ENCODE results near the gene CEP68.

- no peak for TF ChIP-seq ZNF274 (IDR thresholded peaks at IDR 0.05; ENCODE audit: low read depth, low read length)
- TF ChIP-seq YY1 (IDR thresholded peaks at IDR 0.05; ENCODE audit: insufficient read depth, insufficient read length), result no peak
- TF ChIP-seq SUZ12 (IDR thresholded peaks at IDR 0.05; ENCODE audit: extremely low read depth, insufficient read depth, insufficient read length), result no peak
These were observed 14.1 kb downstream of the CEP68 start for GRCh38 chr2:65070172-65070830.

All from NT2/D1 (cell line).